Thoracic aorta (tissue), 2 donors: Measurements from ENCODE around the gene MRPS18A. TPM values are rescaled to one million over a fixed set of nuclear protein-coding genes. Genes with fewer than 3 reads are reported as not detected.

Experiments used
- ATAC-seq: fragments of 150-250 bp; one replicate; pipeline ENCODE4 v1.8.0; 2017; ENCODE audit warnings: low read depth; ENCODE audit not compliant: insufficient number of reproducible peaks, low FRiP score
- DNase-seq: peaks from one replicate; pipeline ENCODE4 v3.0.0-alpha.2; 2020; ENCODE audit warnings: low spot score
- H3K27ac ChIP-seq, 2 donors: fragments of 200-600 bp; sonication (generic); 1 replicate in 1 of 2; 2 replicates in 1 of 2; pipeline ENCODE4 v1.5.1; 2016; ENCODE audit warnings: mild to moderate bottlenecking in 2 of 2, moderate library complexity in 2 of 2
- H3K27me3 ChIP-seq: fragments of 200-600 bp; sonication (generic); replicated peaks from 2 replicates; pipeline ENCODE4 v1.6.0; 2016; ENCODE audit warnings: mild to moderate bottlenecking; ENCODE audit not compliant: insufficient read depth
- H3K36me3 ChIP-seq: fragments of 200-600 bp; sonication (generic); one replicate; pipeline ENCODE4 v1.5.1; 2016
- H3K4me1 ChIP-seq, 2 donors: fragments of 200-600 bp; sonication (generic); 1 replicate in 1 of 2; 2 replicates in 1 of 2; pipeline versions ENCODE4 v1.5.1 to v1.6.0; 2016; ENCODE audit warnings: low read depth in 2 of 2, mild to moderate bottlenecking in 1 of 2; ENCODE audit not compliant: control insufficient read depth in 1 of 2
- H3K4me3 ChIP-seq: fragments of 200-600 bp; sonication (generic); 2 replicates; pipeline ENCODE4 v1.5.1; 2016; ENCODE audit warnings: mild to moderate bottlenecking
- H3K9me3 ChIP-seq: fragments of 200-600 bp; sonication (generic); 2 replicates; pipeline ENCODE4 v1.5.1; 2016
- CTCF ChIP-seq: fragments of 200-600 bp; sonication (generic); IDR thresholded peaks from one replicate; pipeline ENCODE4 v1.5.1; 2019; ENCODE audit warnings: antibody characterized with exemption
- total RNA-seq, 2 donors: library from RNA; depleted of rRNA; stranded (reverse); fragments of >200 nt; gene quantifications; one replicate each; pipeline versions ENCODE4 v1.1.0 to v1.2.3, GENCODE V29; 2016

Gene MRPS18A
- total RNA-seq, 2 donors from 2014 or later, result 21.2 to 39.4 TPM

- no peak overlapping the region for H3K27ac ChIP-seq
- no peaks in the 10 kb centered on the region for H3K9me3 ChIP-seq
- no peak for DNase-seq
- no peak for ATAC-seq
- no peaks in the 10 kb centered on the region for H3K27me3 ChIP-seq
- H3K4me1 ChIP-seq, result peaks cover 0 to 19% of the 10 kb centered on the region in 2 donors
- no peak for TF ChIP-seq CTCF
- no peak overlapping the region for H3K4me3 ChIP-seq
- peaks cover 56% of the 10 kb centered on the region for H3K36me3 ChIP-seq
Measured at GRCh38 chr6:43674921-43675320, 12.7 kb downstream of the MRPS18A start.

GRCh38 chr6:43674291-43674690 lies 13.3 kb downstream of the MRPS18A start:
- Histone ChIP-seq H3K27ac (no peak overlapping the region), H3K4me3 (no peak overlapping the region), H3K4me1 (peaks cover under 1 to 25% of the 10 kb centered on the region in 2 donors), H3K9me3 (no peaks in the 10 kb centered on the region), H3K27me3 (no peaks in the 10 kb centered on the region), H3K36me3 (peaks cover 54% of the 10 kb centered on the region)
- no peak for ATAC-seq
- no peak for TF ChIP-seq CTCF
- no peak for DNase-seq

DNA sequence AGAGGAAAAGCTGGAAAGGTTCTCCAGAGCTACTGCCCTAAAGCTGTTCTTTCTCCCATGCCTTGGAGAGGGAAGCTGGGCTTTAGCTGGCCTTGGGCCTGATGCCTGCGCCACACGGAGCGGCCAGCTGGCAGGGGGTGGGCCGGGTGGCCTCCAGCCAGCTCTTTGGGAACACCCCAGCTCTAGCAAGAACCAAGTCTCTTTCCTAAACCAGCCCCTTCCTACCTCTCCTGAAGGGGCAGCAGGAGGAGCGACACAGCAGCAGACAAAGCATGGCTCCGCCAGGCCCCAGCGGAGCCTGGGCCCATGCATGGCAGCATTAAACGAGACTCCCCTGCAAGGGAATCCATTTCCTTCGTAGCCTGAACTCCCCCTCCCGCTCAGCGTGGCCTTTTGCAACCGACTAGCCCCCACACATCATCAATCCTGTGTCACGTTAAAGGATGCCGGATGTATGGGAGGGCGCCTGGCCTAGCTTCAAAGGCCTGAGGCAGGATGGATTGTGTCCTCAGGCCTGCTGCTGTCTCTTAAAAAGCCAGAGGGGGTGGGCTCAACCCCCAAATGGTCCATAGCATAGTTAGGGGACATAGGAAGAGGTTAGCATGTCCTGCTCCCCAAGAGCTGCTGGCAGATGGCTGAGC lies 14.0 kb downstream of the MRPS18A start:
- Histone ChIP-seq H3K27me3 (no peaks in the 10 kb centered on the region), H3K27ac (peak overlapping the region in 1 of 2 donors; percentile 10), H3K4me3 (no peak overlapping the region), H3K9me3 (no peaks in the 10 kb centered on the region), H3K4me1 (peaks cover 7 to 33% of the 10 kb centered on the region in 2 donors), H3K36me3 (peaks cover 50% of the 10 kb centered on the region)
- no peak for TF ChIP-seq CTCF
- ATAC-seq (no peak), DNase-seq (no peak)

DNA sequence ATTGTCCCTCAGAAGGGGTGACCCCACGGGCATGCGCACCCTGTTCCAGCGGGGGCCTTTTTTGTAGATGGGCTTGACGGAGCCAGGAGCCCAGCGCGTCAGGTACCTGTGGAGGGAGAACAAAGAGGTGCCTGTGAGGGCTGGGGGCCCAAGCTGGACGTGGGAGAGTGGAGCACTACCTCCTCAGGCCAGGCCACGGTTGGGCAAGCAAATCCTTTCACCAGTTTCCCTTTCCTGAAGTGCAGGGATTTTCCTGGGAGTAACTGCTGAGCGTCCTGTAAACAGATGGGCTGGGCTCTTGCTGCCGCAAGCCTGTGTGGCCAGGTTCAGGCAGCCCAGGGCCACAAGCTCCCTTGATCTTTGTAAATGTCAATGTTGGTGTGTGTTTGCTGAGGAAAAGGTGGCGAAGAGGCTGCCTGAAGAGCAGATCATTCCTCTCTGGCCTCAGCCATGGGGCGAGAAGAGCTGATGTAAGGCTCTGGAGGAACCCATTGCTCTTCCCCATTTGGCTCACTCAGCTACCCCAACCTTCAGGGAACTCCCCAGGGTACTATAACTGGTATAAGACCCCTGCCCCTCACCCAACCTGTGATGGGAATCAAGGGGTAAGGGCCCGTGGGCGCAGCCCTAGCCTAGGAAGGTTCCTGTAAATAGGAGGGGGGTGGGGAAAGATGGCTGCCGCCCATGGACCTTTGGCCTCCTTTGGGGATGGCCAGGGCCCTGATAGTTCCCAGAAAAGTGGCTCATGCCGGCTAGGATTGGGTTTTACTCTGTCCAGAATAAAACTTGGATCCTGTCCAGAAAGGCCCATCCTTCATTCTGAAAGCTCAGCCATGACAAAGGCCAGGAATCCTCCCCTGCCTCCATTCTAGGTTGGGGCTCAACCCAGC lies 15.5 kb downstream of the MRPS18A start:
- ATAC-seq (no peak), DNase-seq (no peak)
- no peaks in the 10 kb centered on the region for H3K27me3 ChIP-seq
- no peak overlapping the region for H3K4me3 ChIP-seq
- no peak overlapping the region for H3K27ac ChIP-seq
- peaks cover 16 to 48% of the 10 kb centered on the region in 2 donors for H3K4me1 ChIP-seq
- TF ChIP-seq CTCF, result no peak
- H3K36me3 ChIP-seq, result peaks cover 35% of the 10 kb centered on the region
- H3K9me3 ChIP-seq, result no peaks in the 10 kb centered on the region

DNA sequence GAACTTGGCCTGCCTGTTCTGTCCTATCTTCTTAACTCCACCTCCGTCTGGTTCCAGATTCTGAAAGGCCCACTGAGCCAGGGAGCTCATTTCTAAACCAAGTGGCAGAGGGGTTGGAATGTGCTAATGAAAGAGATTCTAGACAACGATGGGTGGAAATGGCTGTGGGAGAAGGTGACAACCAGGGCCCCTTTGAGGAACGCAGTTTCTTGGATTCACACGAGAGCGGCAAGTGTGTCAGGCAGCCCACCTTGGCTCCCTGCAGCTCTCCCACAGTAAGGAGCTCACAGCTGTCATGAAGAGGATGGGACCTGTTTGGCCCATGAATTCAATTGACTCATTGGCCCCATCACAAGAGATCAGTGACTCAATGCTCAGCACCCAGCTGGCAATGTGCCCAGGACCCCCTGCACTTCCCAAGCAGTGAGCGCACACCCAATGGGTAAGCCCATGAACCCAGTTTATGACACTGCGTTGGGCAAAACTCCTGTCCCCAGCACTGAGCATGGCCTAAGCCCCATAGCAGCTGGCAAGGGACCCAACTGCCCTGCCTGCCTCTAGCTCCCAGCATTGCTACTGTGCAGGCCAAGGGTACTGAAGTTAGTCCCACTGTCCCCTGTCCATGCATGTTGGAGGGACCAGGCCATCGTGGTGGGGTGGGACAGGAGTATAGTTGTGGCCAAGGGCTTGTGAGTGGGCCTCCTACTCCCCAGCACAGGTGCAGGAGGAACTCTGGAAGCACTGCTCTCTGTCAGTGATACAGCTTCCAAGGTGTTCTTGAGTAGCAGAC lies 16.4 kb downstream of the MRPS18A start:
- H3K4me1 ChIP-seq, result peaks cover 16 to 49% of the 10 kb centered on the region in 2 donors
- H3K4me3 ChIP-seq, result no peak overlapping the region
- ATAC-seq (no peak), DNase-seq (no peak)
- H3K27ac ChIP-seq, result no peak overlapping the region
- TF ChIP-seq CTCF, result no peak
- H3K9me3 ChIP-seq, result no peaks in the 10 kb centered on the region
- H3K27me3 ChIP-seq, result no peaks in the 10 kb centered on the region
- peaks cover 32% of the 10 kb centered on the region for H3K36me3 ChIP-seq
